ENCODE data around the gene TTC39C. TPM values are rescaled to one million over a fixed set of nuclear protein-coding genes. Genes with fewer than 3 reads are reported as not detected.

Gene TTC39C
- total and polyA plus RNA-seq, 2 experiments from 2014 or later = 23.9 to 41.6 TPM

- Histone ChIP-seq H3K9me3 (ENCODE audit: low read depth) (no peaks in the 10 kb centered on the region), H4K20me1 (ENCODE audit: insufficient read depth, poor library complexity, severe bottlenecking) (no peaks in the 10 kb centered on the region), H3K4me3 (peak overlapping the region; percentile 98), H2AFZ (peak overlapping the region; percentile 99), H3K27ac (peak overlapping the region; percentile 89), H3K4me1 (ENCODE audit: insufficient read depth) (no peaks in the 10 kb centered on the region), H3K27me3 (no peaks in the 10 kb centered on the region), H3K79me2 (peaks cover 44% of the 10 kb centered on the region), H3K9me2 (replicated peaks; ENCODE audit: insufficient read depth) (no peaks in the 10 kb centered on the region), H3K4me2 (peak overlapping the region; percentile 98), H3K36me3 (replicated peaks; ENCODE audit: insufficient read depth, low read depth) (no peaks in the 10 kb centered on the region)
- 18% methylated on average over 17 of the region's 17 CpGs for WGBS (ENCODE audit: low lambda C conversion rate, missing lambda C conversion rate)
- DNase-seq (ENCODE audit: low spot score) = no peak
- TF ChIP-seq EZH2phosphoT487 (IDR thresholded peaks at IDR 0.05; ENCODE audit: low read depth, severe bottlenecking, unreplicated experiment) = no peak
- no peak for TF ChIP-seq EZH2 (IDR thresholded peaks at IDR 0.05; ENCODE audit: borderline replicate concordance)
- TF ChIP-seq CTCF (IDR thresholded peaks at IDR 0.05; ENCODE audit: poor library complexity) = no peak
Observed at GRCh38 chr18:24015639-24016631, 1.4 kb downstream of the TTC39C start.

GRCh38 chr18:24016643-24017042 lies 2.1 kb downstream of the TTC39C start:
- peaks cover 49% of the 10 kb centered on the region for H3K79me2 ChIP-seq
- no peak for DNase-seq (ENCODE audit: low spot score)
- 35% methylated on average over 2 of the region's 2 CpGs for WGBS (ENCODE audit: low lambda C conversion rate, missing lambda C conversion rate)

GRCh38 chr18:24018299-24018886 lies 3.8 kb downstream of the TTC39C start:
- Histone ChIP-seq H4K20me1 (ENCODE audit: insufficient read depth, poor library complexity, severe bottlenecking) (no peaks in the 10 kb centered on the region), H3K9me2 (replicated peaks; ENCODE audit: insufficient read depth) (no peaks in the 10 kb centered on the region), H2AFZ (no peak overlapping the region), H3K27me3 (no peaks in the 10 kb centered on the region), H3K4me1 (ENCODE audit: insufficient read depth) (peaks cover 9% of the 10 kb centered on the region), H3K4me3 (no peak overlapping the region), H3K27ac (no peak overlapping the region), H3K9me3 (ENCODE audit: low read depth) (no peaks in the 10 kb centered on the region), H3K79me2 (peaks cover 62% of the 10 kb centered on the region), H3K36me3 (replicated peaks; ENCODE audit: insufficient read depth, low read depth) (no peaks in the 10 kb centered on the region), H3K4me2 (no peak overlapping the region)
- TF ChIP-seq CTCF (IDR thresholded peaks at IDR 0.05; ENCODE audit: poor library complexity) (no peak), EZH2phosphoT487 (IDR thresholded peaks at IDR 0.05; ENCODE audit: low read depth, severe bottlenecking, unreplicated experiment) (no peak), EZH2 (IDR thresholded peaks at IDR 0.05; ENCODE audit: borderline replicate concordance) (no peak)
- DNase-seq (ENCODE audit: low spot score) = no peak
- WGBS (ENCODE audit: low lambda C conversion rate, missing lambda C conversion rate) = 86% methylated on average over 11 of the region's 11 CpGs

More at GRCh38 chr18:24016643-24017042, 2.1 kb downstream of the TTC39C start:
- no peaks in the 10 kb centered on the region for H3K9me2 ChIP-seq (replicated peaks; ENCODE audit: insufficient read depth)
- no peak overlapping the region for H3K4me3 ChIP-seq
- no peaks in the 10 kb centered on the region for H4K20me1 ChIP-seq (ENCODE audit: insufficient read depth, poor library complexity, severe bottlenecking)
- peak overlapping the region; percentile 98 for H3K4me2 ChIP-seq
- no peaks in the 10 kb centered on the region for H3K27me3 ChIP-seq
- H3K4me1 ChIP-seq (ENCODE audit: insufficient read depth) = peaks cover 1% of the 10 kb centered on the region
- H2AFZ ChIP-seq = no peak overlapping the region
- no peaks in the 10 kb centered on the region for H3K36me3 ChIP-seq (replicated peaks; ENCODE audit: insufficient read depth, low read depth)
- H3K9me3 ChIP-seq (ENCODE audit: low read depth) = no peaks in the 10 kb centered on the region
- no peak for TF ChIP-seq EZH2phosphoT487 (IDR thresholded peaks at IDR 0.05; ENCODE audit: low read depth, severe bottlenecking, unreplicated experiment)
- TF ChIP-seq CTCF (IDR thresholded peaks at IDR 0.05; ENCODE audit: poor library complexity) = peak; percentile 32
- no peak for TF ChIP-seq EZH2 (IDR thresholded peaks at IDR 0.05; ENCODE audit: borderline replicate concordance)
- no peak overlapping the region for H3K27ac ChIP-seq
